ENCODE results near the gene SHC4.

GRCh38 chr15:48802867-48803266 is 160.9 kb downstream of the SHC4 start:
- no peak for TF ChIP-seq CTCF (CRISPR knock-in tag; IDR thresholded peaks at IDR 0.05)
- TF ChIP-seq ZNF549 (CRISPR knock-in tag; IDR thresholded peaks at IDR 0.05) = no peak
- TF ChIP-seq KAT2B (IDR thresholded peaks at IDR 0.05; ENCODE audit: borderline replicate concordance, low read depth, low read length) = no peak
- no peak for TF ChIP-seq JUND (CRISPR knock-in tag; IDR thresholded peaks at IDR 0.05)
- TF ChIP-seq FOXP1 (IDR thresholded peaks at IDR 0.05) = no peak
- no peak for TF ChIP-seq FOXP1 (CRISPR knock-in tag; IDR thresholded peaks at IDR 0.05)
- TF ChIP-seq ZFP37 (CRISPR knock-in tag; IDR thresholded peaks at IDR 0.05; ENCODE audit: borderline replicate concordance) = no peak
- TF ChIP-seq TOPORS (CRISPR knock-in tag; IDR thresholded peaks at IDR 0.05) = no peak
- no peak for TF ChIP-seq FOXK1 (CRISPR knock-in tag; IDR thresholded peaks at IDR 0.05; ENCODE audit: borderline replicate concordance, low read depth)
